ENCODE measurements around the gene AOPEP.

- TF ChIP-seq CTCF (IDR thresholded peaks at IDR 0.05) (no peak), POLR2A (IDR thresholded peaks at IDR 0.05; ENCODE audit: low read depth) (no peak), POLR2AphosphoS5 (IDR thresholded peaks at IDR 0.05) (no peak)
Measured at GRCh38 chr9:94879230-94879629, 152.7 kb downstream of the AOPEP start.

All from esophagus muscularis mucosa (tissue), 3 donors.